Activated T-cell treated with anti-CD3 and anti-CD28 coated beads, Interleukin-2, amount 50 U/mL, for 24 hours (primary cell): ENCODE measurements around the gene TRIO.

Source experiments
- DNase-seq: peaks from one replicate; pipeline ENCODE4 v3.0.0-alpha.2; 2020
- H3K27ac Mint-ChIP-seq: 2 replicates; pipeline ENCODE4 v1.8.0; 2020; ENCODE audit warnings: mild to moderate bottlenecking, mixed read lengths
- H3K27me3 Mint-ChIP-seq: 2 replicates; pipeline ENCODE4 v1.8.0; 2020; ENCODE audit warnings: mixed read lengths
- H3K36me3 Mint-ChIP-seq: 2 replicates; pipeline ENCODE4 v1.8.0; 2020; ENCODE audit warnings: low read depth, mixed read lengths
- H3K4me1 Mint-ChIP-seq: 2 replicates; pipeline ENCODE4 v1.8.0; 2020; ENCODE audit warnings: low read depth, mixed read lengths
- H3K4me3 Mint-ChIP-seq: 2 replicates; pipeline ENCODE4 v1.8.0; 2020; ENCODE audit warnings: mild to moderate bottlenecking, moderate library complexity, mixed read lengths
- H3K9me3 Mint-ChIP-seq: 2 replicates; pipeline ENCODE4 v1.8.0; 2020; ENCODE audit warnings: mixed read lengths

The TRIO gene

GRCh38 chr5:14460844-14461398 is 317.8 kb downstream of the TRIO start:
- Mint-ChIP-seq H3K27me3 (no peaks in the 10 kb centered on the region), H3K4me3 (no peak overlapping the region), H3K9me3 (no peaks in the 10 kb centered on the region), H3K36me3 (no peaks in the 10 kb centered on the region), H3K27ac (no peak overlapping the region), H3K4me1 (no peaks in the 10 kb centered on the region)
- DNase-seq = no peak

GRCh38 chr5:14462681-14463080 is 319.5 kb downstream of the TRIO start:
- Mint-ChIP-seq H3K9me3 (no peaks in the 10 kb centered on the region), H3K36me3 (no peaks in the 10 kb centered on the region), H3K4me3 (no peak overlapping the region), H3K27ac (no peak overlapping the region), H3K4me1 (no peaks in the 10 kb centered on the region), H3K27me3 (no peaks in the 10 kb centered on the region)
- DNase-seq = no peak

GRCh38 chr5:14463629-14464028 is 320.5 kb downstream of the TRIO start:
- Mint-ChIP-seq H3K27ac (no peak overlapping the region), H3K4me3 (no peak overlapping the region), H3K9me3 (no peaks in the 10 kb centered on the region), H3K27me3 (no peaks in the 10 kb centered on the region), H3K36me3 (no peaks in the 10 kb centered on the region), H3K4me1 (no peaks in the 10 kb centered on the region)
- no peak for DNase-seq

GRCh38 chr5:14464096-14464495 is 321.0 kb downstream of the TRIO start:
- no peaks in the 10 kb centered on the region for H3K27me3 Mint-ChIP-seq
- H3K9me3 Mint-ChIP-seq = no peaks in the 10 kb centered on the region
- H3K36me3 Mint-ChIP-seq = no peaks in the 10 kb centered on the region
- H3K4me1 Mint-ChIP-seq = no peaks in the 10 kb centered on the region
- H3K4me3 Mint-ChIP-seq = no peak overlapping the region
- DNase-seq = no peak
- no peak overlapping the region for H3K27ac Mint-ChIP-seq

- no peaks in the 10 kb centered on the region for H3K27me3 Mint-ChIP-seq
- no peak overlapping the region for H3K27ac Mint-ChIP-seq
- H3K4me3 Mint-ChIP-seq = no peak overlapping the region
- H3K36me3 Mint-ChIP-seq = no peaks in the 10 kb centered on the region
- H3K9me3 Mint-ChIP-seq = no peaks in the 10 kb centered on the region
- no peaks in the 10 kb centered on the region for H3K4me1 Mint-ChIP-seq
- no peak for DNase-seq
Measured at GRCh38 chr5:14464671-14465070, 321.5 kb downstream of the TRIO start.

GRCh38 chr5:14465116-14465515 is 322.0 kb downstream of the TRIO start:
- Mint-ChIP-seq H3K27ac (no peak overlapping the region), H3K4me3 (no peak overlapping the region), H3K4me1 (no peaks in the 10 kb centered on the region), H3K27me3 (no peaks in the 10 kb centered on the region), H3K9me3 (no peaks in the 10 kb centered on the region), H3K36me3 (no peaks in the 10 kb centered on the region)
- no peak for DNase-seq

GRCh38 chr5:14465776-14466175 is 322.6 kb downstream of the TRIO start:
- H3K27ac Mint-ChIP-seq = no peak overlapping the region
- no peaks in the 10 kb centered on the region for H3K9me3 Mint-ChIP-seq
- no peak overlapping the region for H3K4me3 Mint-ChIP-seq
- no peaks in the 10 kb centered on the region for H3K27me3 Mint-ChIP-seq
- H3K36me3 Mint-ChIP-seq = no peaks in the 10 kb centered on the region
- no peaks in the 10 kb centered on the region for H3K4me1 Mint-ChIP-seq
- no peak for DNase-seq

GRCh38 chr5:14467251-14467650 is 324.1 kb downstream of the TRIO start:
- H3K27ac Mint-ChIP-seq = no peak overlapping the region

GRCh38 chr5:14467886-14468285 is 324.7 kb downstream of the TRIO start:
- H3K27ac Mint-ChIP-seq = no peak overlapping the region
- no peaks in the 10 kb centered on the region for H3K9me3 Mint-ChIP-seq
- H3K4me3 Mint-ChIP-seq = no peak overlapping the region
- no peaks in the 10 kb centered on the region for H3K4me1 Mint-ChIP-seq
- no peak for DNase-seq
- H3K27me3 Mint-ChIP-seq = no peaks in the 10 kb centered on the region
- H3K36me3 Mint-ChIP-seq = no peaks in the 10 kb centered on the region

More at GRCh38 chr5:14467251-14467650, 324.1 kb downstream of the TRIO start:
- no peaks in the 10 kb centered on the region for H3K9me3 Mint-ChIP-seq
- no peak for DNase-seq
- H3K4me1 Mint-ChIP-seq = no peaks in the 10 kb centered on the region
- no peaks in the 10 kb centered on the region for H3K27me3 Mint-ChIP-seq
- no peaks in the 10 kb centered on the region for H3K36me3 Mint-ChIP-seq
- no peak overlapping the region for H3K4me3 Mint-ChIP-seq

GRCh38 chr5:14469551-14470377 is 326.6 kb downstream of the TRIO start:
- no peaks in the 10 kb centered on the region for H3K36me3 Mint-ChIP-seq
- DNase-seq = no peak
- no peaks in the 10 kb centered on the region for H3K27me3 Mint-ChIP-seq
- H3K9me3 Mint-ChIP-seq = no peaks in the 10 kb centered on the region
- H3K4me1 Mint-ChIP-seq = no peaks in the 10 kb centered on the region
- H3K27ac Mint-ChIP-seq = no peak overlapping the region
- no peak overlapping the region for H3K4me3 Mint-ChIP-seq

- Mint-ChIP-seq H3K4me1 (no peaks in the 10 kb centered on the region), H3K36me3 (no peaks in the 10 kb centered on the region), H3K9me3 (no peaks in the 10 kb centered on the region), H3K27me3 (no peaks in the 10 kb centered on the region), H3K27ac (no peak overlapping the region), H3K4me3 (no peak overlapping the region)
- no peak for DNase-seq
Measured at GRCh38 chr5:14471507-14471906, 328.4 kb downstream of the TRIO start.

GRCh38 chr5:14472986-14473567 is 329.9 kb downstream of the TRIO start:
- Mint-ChIP-seq H3K36me3 (no peaks in the 10 kb centered on the region), H3K4me1 (no peaks in the 10 kb centered on the region), H3K9me3 (no peaks in the 10 kb centered on the region), H3K4me3 (no peak overlapping the region), H3K27me3 (no peaks in the 10 kb centered on the region), H3K27ac (no peak overlapping the region)
- no peak for DNase-seq

GRCh38 chr5:14475045-14475444 is 331.9 kb downstream of the TRIO start:
- H3K4me1 Mint-ChIP-seq = peaks cover 11% of the 10 kb centered on the region
- H3K4me3 Mint-ChIP-seq = no peak overlapping the region
- H3K27ac Mint-ChIP-seq = no peak overlapping the region
- DNase-seq = no peak
- no peaks in the 10 kb centered on the region for H3K36me3 Mint-ChIP-seq
- no peaks in the 10 kb centered on the region for H3K9me3 Mint-ChIP-seq
- H3K27me3 Mint-ChIP-seq = no peaks in the 10 kb centered on the region

- H3K36me3 Mint-ChIP-seq = no peaks in the 10 kb centered on the region
Measured at GRCh38 chr5:14476786-14477435, 333.8 kb downstream of the TRIO start.

More at GRCh38 chr5:14476786-14477435, 333.8 kb downstream of the TRIO start:
- H3K27me3 Mint-ChIP-seq = no peaks in the 10 kb centered on the region
- H3K4me1 Mint-ChIP-seq = peaks cover 12% of the 10 kb centered on the region
- no peak overlapping the region for H3K27ac Mint-ChIP-seq
- H3K4me3 Mint-ChIP-seq = no peak overlapping the region
- no peak for DNase-seq
- no peaks in the 10 kb centered on the region for H3K9me3 Mint-ChIP-seq
